ENCODE data around the gene TRAF2. TPM values are rescaled to one million over a fixed set of nuclear protein-coding genes. Genes with fewer than 3 reads are reported as not detected.

TRAF2 gene
- total RNA-seq, 1 donor from 2014 or later: 85.0 TPM

GRCh38 chr9:136973618-136974617 lies 87.6 kb downstream of the TRAF2 start:
- intact Hi-C loops (cut with micrococcal nuclease): no loop called here

- intact Hi-C loops (cut with micrococcal nuclease): no loop called here
These were observed 88.7 kb downstream of the TRAF2 start for GRCh38 chr9:136974817-136975535.

GRCh38 chr9:136975644-136976043 lies 89.3 kb downstream of the TRAF2 start:
- intact Hi-C loops (cut with micrococcal nuclease): no loop called here

Other genes starting within 250 kb of the TRAF2 start
- gene EGFL7, start 223.6 kb upstream of the TRAF2 start, total RNA-seq: 0.49 and 1.0 TPM in 2 replicates
- gene AGPAT2, start 199.1 kb upstream of the TRAF2 start, total RNA-seq: 13.5 and 14.7 TPM in 2 replicates
- 0.29 and 0.37 TPM in 2 replicates for gene DIPK1B, start 173.9 kb upstream of the TRAF2 start, total RNA-seq
- 0.07 TPM in 1 of 2 replicates, not detected in the other for gene LCN10, start 143.6 kb upstream of the TRAF2 start, total RNA-seq
- not detected in 2 replicates for gene LCN6, start 138.0 kb upstream of the TRAF2 start, total RNA-seq
- not detected in 2 replicates for gene LCN8, start 128.3 kb upstream of the TRAF2 start, total RNA-seq
- gene LCN15, start 122.0 kb upstream of the TRAF2 start, total RNA-seq: not detected in 2 replicates
- gene TMEM141, start 95.2 kb upstream of the TRAF2 start, total RNA-seq: 39.2 and 41.2 TPM in 2 replicates
- gene CCDC183, start 90.2 kb upstream of the TRAF2 start, total RNA-seq: 0.42 and 0.56 TPM in 2 replicates
- 106 and 107 TPM in 2 replicates for gene RABL6, start 78.6 kb upstream of the TRAF2 start, total RNA-seq
- 8.1 and 8.8 TPM in 2 replicates for gene AJM1, start 44.0 kb upstream of the TRAF2 start, total RNA-seq
- gene PHPT1, start 37.1 kb upstream of the TRAF2 start, total RNA-seq: 161 and 165 TPM in 2 replicates
- gene MAMDC4, start 34.2 kb upstream of the TRAF2 start, total RNA-seq: 21.5 and 26.0 TPM in 2 replicates
- gene EDF1, start 20.2 kb upstream of the TRAF2 start, total RNA-seq: 428 and 445 TPM in 2 replicates
- gene FBXW5, start 58.2 kb downstream of the TRAF2 start, total RNA-seq: 117 and 119 TPM in 2 replicates
- 3.1 and 4.2 TPM in 2 replicates for gene C8G, start 58.7 kb downstream of the TRAF2 start, total RNA-seq
- gene LCN12, start 65.8 kb downstream of the TRAF2 start, total RNA-seq: 3.2 and 3.8 TPM in 2 replicates
- 5.2 and 5.3 TPM in 2 replicates for gene PTGDS, start 91.0 kb downstream of the TRAF2 start, total RNA-seq
- not detected in 2 replicates for gene LCNL1, start 96.5 kb downstream of the TRAF2 start, total RNA-seq
- gene PAXX, start 105.9 kb downstream of the TRAF2 start, total RNA-seq: 79.8 and 84.2 TPM in 2 replicates
- 1.4 and 1.8 TPM in 2 replicates for gene CLIC3, start 110.1 kb downstream of the TRAF2 start, total RNA-seq
- 30.0 and 33.9 TPM in 2 replicates for gene ABCA2, start 141.7 kb downstream of the TRAF2 start, total RNA-seq
- gene FUT7, start 145.6 kb downstream of the TRAF2 start, total RNA-seq: 1.7 and 1.9 TPM in 2 replicates
- gene NPDC1, start 159.7 kb downstream of the TRAF2 start, total RNA-seq: 56.7 and 57.3 TPM in 2 replicates
- gene ENTPD2, start 167.5 kb downstream of the TRAF2 start, total RNA-seq: not detected in 2 replicates
- 19.7 and 21.1 TPM in 2 replicates for gene SAPCD2, start 184.0 kb downstream of the TRAF2 start, total RNA-seq
- gene UAP1L1, start 191.0 kb downstream of the TRAF2 start, total RNA-seq: 15.1 and 15.7 TPM in 2 replicates
- gene MAN1B1, start 200.5 kb downstream of the TRAF2 start, total RNA-seq: 50.4 and 54.3 TPM in 2 replicates
- gene DPP7, start 228.2 kb downstream of the TRAF2 start, total RNA-seq: 251 and 260 TPM in 2 replicates

Measured in T-helper 1 cell treated with Interleukin-12 subunit alpha and Interleukin-12 subunit beta and Interleukin-4 antibody, amounts not matched to agents 30 ng/mL and 1 ng/mL, for 36 hours (primary cell).